ENCODE measurements around the gene IL1RL1.

GRCh38 chr2:102369866-102370265, 58.5 kb downstream of the IL1RL1 start:
- TF ChIP-seq MAX (IDR thresholded peaks at IDR 0.05; ENCODE audit: low read depth, low read length) (no peak), CTCF (IDR thresholded peaks at IDR 0.05; ENCODE audit: low read depth, low read length) (no peak), POLR2A (IDR thresholded peaks at IDR 0.05; ENCODE audit: extremely low read depth, insufficient read length) (no peak)
